ENCODE measurements around the gene ACVR2A.

ACVR2A gene

DNA sequence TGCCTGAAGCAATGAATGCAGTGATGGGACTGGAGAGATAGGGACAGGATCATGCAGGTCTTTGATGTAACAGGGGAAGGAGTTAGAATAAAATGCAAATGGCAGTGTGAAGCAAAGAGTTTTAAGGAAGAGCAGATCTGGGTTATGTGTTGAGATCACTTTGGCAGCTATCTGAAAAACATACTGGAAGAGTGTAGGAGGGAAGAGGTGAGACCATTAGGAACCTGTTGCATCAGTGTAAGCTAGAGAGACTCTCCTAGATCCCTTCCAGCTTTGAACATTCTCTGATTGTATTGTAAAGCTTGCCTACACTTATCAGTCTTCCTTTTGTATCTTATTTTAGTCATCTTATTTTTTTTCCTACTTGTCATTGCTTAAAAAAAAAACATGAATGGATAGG is 10.5 kb downstream of the ACVR2A start:
- no peak for DNase-seq

DNA sequence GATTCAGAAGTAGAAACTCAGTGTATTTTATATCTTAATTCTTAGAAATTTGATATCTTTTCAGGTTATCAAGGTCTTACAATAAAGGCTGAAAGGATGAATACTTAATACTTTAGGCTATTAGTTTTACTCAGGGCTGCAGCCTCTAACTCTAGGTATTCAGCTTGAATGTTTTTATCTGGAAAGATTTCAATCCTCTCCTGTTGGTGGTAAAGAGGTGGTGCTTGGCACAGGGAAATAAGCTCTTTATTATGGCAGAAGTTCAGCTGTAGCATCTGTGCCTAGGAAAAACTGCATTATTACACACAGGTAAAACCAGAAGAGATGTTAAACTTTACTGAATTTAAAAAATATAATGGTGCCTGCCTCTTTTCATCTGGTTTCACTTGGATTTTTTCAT is 11.1 kb downstream of the ACVR2A start:
- DNase-seq = no peak

DNA sequence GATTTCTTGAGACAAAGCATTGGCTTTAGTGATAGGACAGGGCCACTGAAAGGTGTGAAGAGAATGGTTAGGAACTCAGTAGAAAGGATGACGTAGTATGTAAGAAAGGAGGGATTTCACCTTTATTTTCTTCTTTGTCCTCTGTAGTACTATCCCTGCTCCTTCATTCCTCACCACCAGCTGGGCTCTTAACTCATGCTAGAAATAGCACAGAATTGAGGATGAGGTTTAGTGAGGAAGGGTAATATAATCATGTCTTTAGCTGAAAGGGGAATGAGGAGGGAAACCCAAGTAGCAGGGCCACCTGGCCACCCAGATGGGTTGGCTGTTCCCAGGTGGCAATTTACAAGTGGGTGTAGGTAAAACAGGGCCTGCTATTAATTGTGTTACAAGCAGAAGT is 15.2 kb downstream of the ACVR2A start:
- DNase-seq = no peak

DNA sequence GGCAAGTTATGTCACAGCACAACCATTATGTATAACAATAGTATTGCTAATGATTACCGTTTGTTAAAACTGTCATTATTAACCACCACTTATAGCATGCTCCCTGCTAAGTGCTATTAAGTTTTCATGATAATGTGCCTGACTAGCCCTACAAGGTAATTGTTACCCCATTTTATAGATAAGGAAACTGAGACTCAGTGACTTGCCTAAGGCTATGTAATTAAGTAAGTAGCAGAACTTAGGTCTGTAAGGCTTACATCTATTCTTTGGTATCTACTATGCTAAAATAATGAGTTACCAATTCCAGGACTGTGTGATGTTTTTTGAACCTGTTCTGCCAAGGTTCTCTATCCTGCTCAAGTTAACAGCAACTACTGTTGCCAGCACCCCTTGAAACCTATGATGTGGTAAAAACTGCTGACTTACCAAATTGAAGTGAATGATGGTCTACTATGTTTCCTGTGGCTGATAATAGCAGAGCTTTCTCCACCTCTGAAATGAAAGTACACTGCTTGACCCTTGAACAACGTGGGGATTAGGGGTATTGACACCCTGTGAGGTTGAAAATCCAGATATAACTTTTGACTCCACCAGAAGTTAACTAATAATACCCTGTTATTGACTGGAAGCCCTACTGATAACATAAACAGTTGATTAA is 18.2 kb downstream of the ACVR2A start:
- DNase-seq = no peak

DNA sequence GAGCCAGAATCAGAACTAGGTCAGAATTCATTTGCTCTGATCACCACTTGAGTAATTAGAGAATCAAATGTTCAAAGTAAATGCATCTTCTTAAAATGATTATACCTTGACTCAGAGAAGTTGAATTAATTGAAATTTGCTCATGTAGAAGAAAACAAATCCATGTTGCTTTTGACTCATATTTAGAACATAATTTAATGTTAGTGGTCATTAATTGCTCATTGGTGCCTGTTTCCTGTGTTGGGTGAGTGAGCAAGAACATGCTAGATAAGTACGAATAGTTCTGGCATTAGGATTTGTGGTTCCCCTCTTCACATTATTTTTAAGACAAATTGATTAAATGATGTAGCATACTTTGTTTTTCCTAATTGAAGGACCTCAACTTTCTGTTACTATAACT is 19.0 kb downstream of the ACVR2A start:
- no peak for DNase-seq

DNA sequence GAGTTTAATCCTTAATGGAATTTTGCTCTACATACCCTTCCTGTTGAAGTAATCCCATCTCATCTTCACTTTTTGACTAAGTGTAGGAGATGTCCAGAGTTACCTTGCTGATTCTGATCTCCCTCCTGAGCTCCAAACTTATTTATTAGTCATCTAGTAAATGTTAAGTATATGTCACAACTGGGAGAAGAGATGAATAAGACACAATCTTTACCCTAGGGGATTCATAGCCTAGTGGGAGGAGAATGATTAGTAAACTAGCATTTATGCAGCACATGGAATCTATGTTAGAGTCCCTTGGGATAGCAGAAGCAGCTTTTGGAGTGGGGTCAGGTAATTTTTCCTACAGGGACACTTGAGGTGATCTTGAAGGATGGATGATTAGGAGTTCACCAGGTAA is 20.7 kb downstream of the ACVR2A start:
- DNase-seq = no peak

DNA sequence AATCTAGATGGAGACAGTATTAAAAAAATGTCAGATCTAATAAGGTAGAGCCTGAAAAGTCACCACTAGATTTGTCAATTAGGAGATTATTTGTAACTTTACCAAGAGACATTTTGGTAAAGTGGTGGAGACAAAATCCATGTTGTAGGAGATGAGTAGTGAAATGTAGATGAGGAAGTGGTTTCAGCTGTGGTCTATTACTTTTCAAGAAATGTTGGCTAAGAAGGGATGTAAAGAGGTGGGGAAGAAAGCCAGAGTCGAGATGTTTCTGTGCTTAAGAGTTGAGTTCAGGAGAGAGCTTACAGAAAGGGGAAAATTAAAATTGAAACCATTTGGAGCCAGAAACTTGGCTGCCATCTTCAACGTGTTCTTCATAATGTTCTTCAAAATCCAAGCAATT is 22.2 kb downstream of the ACVR2A start:
- DNase-seq = peak in 3 of 4 experiments; percentile 23 to 64 (median 61)

DNA sequence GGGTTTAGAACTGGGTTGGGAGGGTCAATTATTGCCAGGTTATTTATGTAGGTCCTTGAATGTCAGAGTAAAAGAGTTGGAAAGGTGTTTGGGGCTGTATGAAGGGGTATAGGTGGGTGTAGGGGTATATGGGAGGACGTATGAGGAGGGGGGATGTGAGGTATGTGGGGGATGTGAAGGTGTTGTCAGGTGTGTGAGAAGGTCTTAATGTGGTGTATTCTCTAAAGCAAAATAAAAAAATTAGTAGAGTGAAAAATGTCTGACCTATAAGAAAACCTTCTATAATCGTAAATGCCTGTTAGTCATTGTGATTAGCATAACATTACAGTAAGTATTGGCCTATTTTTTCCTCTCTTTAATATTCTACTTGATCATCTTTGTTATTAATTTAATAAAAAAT is 25.1 kb downstream of the ACVR2A start:
- no peak for DNase-seq

DNA sequence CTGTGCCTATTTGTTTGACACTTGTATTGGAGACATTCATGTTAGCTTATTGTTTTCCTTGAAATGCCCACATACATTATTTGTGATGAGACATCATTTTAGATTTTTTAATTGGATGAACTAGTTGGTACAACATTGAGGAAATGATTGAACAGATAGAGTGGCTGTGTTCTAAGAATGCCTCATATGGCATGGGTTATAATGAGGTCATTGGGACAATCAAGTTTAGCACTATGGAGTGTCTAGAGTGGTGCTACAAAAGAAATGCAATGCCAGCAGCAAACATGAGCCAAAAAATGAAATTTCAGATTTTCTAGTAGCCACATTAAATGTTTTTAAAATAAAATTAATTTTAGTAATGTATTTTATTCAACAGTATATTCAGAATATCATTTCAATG is 28.1 kb downstream of the ACVR2A start:
- no peak for DNase-seq

DNA sequence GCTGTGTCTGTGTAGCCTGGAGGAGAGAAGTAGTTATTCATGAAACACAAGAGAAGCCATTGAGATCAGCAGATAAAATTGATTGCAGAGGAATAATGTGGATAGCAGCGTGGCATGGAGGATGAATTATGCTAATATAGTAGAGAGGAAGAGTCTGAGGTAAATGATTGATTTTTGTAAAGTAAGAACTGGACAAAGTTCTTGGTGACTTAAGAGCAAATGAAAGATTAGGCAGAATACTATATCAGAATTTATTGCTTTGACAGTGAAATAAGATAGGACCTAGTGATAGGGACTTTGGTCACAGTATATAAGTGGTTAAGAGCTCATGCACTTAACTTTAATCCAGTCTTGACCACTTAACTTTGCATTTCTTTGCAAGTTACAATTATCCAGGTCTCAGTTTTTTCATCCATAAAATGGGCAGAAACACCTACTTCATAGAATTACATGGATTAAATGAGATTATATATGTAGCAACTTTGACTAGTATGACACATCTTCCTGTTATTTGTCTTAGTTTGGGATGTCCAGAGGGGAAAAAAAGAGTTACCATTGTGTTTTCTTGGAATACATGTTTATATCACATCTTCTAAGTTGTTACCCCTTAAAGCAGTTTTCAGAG is 29.1 kb downstream of the ACVR2A start:
- no peak for DNase-seq

DNA sequence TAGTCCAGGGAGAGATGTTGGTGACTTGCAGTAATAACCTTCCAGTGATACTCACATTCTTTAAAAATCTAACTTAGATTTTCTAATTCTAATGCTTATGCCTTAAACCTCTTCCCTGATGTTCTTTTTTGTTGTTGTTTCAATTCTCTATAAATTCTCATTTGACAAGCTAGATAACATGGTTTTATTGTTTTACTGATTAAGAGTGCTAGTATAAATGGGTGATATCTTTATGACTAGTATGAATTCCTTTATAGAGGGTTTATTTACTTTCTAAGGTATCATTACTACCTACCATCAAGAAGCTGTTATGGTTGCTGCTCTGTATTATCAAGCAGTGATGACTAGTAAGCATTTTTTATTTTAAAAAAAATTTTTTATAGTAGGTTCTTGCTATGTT is 35.0 kb downstream of the ACVR2A start:
- DNase-seq = no peak

DNA sequence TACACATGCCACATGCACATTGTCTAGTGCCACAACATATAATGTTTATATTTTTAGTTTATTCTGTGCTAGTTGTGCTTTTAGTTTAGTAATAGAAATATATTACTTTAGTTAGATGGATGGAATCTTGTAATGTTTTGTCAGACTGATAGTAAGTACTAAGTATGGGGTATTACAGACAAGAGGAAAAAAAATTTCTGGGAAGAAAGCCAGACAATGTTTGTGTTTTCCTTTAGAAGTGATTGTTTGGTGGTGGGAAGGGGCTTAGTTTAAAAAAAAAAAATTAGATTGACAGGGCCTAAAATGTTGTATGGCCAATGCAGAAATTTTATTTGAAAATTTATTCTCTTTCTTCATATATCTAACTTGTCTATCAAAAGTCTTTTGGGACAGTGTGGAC is 37.8 kb downstream of the ACVR2A start:
- no peak for DNase-seq

DNA sequence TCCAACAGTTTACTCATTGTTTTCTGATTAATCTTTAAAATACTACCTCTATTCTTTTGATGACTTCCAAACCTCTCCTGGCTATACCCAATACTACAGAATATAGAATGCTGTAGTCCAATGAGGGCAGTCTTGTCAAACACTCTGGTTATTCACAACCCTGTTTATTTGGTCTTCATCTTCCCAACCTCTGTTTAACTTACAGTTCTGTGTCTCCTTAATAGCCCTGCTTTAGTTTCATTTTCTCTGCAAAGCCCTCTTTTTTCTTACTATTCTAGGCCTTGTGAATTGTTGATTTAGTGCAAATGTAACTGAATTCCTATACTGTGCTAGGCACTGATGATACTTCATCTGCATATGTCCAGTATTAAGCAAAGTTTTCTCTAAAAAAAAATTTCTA is 40.0 kb downstream of the ACVR2A start:
- DNase-seq = no peak

DNA sequence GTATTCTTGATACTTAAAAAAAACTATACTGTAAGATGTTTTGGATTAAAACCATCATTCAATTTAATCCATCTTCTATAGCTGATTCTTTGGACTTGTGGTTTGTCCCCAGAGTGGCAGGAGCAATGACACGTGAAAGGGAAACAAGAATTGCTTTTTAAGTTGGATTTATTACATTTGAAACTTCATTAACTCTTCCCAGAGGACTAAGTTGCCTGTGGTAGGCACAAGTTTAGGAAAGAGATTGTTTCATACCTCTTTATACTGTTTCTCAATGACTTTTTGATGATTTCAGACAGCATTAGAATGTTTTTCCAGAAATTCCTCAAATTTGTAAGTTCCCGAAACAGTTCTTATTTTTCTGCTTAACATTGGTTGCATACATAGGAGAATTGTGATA is 41.3 kb downstream of the ACVR2A start:
- DNase-seq = no peak

DNA sequence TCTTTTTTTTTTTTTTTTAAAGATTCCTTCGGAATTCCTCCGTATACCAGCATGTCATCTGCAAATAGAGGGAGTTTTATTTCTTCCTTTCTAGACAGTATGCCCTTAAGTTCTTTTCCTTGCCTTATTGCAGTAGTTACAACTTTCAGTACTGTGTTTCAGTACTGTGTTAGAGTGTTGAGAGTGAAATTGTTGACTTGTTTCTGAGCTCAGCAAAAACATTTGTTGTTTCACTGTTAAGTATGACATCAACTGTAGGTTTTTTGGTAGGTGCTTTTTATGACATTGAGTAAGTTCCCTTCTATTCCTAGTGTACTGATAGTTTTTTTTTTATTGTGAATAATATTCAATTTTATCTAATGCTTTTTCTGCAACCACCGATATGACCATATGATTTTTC is 43.9 kb downstream of the ACVR2A start:
- DNase-seq = no peak

DNA sequence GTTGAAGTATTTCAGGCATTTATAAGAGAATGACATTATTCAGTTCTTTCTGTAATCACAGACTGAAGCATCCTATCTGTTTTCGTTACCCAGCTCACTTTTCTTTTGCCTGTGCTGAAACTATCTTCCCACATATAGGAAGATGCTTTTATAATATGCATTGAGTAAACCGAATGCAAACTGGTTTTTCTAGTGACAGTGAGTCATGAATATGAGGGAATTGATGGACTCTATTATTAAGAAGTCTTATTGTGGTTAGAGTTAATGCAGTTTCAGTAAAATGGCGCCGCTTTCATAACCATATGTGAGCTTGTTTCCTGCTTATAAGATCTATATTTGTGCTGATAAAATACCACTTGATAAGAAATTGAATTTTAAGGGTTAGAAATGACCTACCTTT is 59.2 kb downstream of the ACVR2A start:
- no peak for DNase-seq

DNA sequence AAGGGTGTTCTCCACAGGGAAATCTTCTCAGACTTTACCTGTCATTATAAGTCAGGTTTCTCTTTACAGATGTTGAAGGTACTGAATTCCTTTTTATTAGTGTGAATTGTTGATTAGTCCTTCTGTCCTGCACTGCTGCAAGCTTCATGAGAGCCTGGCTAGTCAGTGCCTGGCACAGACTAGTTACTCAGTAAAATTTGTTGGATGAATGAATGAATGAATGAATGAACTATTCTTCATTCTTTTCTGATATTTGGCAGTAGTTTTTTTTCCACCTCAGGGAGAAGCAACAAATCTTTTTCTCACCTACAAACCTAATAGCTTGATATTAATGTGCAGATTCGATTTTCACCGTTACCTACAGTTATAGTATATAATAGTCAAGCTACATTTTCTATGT is 64.3 kb downstream of the ACVR2A start:
- no peak for DNase-seq

DNA sequence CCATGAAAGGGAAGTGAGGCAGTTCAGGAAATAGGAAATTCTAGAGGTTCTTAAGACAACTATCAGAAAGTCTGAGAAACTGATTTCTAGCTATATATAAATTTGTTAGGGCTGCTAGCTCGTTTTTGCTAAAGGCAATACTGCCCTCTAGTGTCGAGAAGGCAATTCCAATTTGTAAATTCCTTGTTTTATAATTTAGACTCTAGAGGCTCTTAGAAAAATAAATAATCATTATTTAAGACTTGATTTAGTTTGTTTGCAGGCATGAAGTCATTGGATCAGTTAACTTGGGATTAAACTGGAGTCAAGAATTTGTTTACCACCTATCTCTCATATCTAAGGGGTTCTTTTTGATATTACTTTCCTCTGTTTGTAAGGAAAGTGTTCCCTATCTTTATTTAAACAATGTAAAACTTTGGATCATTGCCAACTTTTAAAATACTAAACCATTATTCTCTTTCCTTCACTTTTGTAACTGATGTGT is 66.2 kb downstream of the ACVR2A start:
- peak; percentile 71 to 89 (median 75) for DNase-seq

DNA sequence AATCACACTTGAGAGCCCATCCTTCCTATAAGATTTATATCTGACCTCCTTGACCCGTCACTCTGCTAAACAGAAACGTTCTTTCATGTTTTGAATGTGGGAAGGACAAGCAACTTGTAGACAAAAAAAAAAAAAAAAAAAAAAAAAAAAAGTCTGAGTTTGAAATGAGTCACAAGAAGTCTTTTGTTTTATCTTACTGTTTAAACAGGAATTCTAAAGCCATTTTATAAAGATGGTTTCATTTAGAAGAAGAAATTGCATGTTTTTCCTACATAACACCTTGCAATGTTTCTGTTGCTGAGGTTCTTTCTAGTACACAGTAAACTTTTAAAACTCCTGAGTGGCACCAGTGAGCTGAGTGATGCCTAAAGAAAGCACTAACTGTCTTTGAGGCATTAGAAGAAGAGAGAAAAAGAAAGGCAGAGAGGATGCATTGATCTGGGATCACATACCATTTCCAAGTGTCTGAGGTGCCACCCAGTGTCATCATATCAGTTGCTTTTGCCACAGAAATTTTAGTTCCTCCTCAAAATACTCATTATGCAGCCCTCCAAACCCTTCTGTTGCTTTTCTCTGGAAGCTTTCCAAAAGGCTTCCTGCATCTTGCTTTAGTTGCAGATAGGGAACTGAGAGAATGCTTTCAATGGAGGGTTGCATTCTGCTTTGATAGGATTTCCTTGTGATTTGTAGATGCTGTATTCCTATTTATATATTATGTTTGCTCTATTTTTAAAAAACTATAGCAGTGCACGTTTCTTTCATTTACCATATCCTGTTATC is 69.1 kb downstream of the ACVR2A start:
- DNase-seq = peak; percentile 51 to 88 (median 76)

DNA sequence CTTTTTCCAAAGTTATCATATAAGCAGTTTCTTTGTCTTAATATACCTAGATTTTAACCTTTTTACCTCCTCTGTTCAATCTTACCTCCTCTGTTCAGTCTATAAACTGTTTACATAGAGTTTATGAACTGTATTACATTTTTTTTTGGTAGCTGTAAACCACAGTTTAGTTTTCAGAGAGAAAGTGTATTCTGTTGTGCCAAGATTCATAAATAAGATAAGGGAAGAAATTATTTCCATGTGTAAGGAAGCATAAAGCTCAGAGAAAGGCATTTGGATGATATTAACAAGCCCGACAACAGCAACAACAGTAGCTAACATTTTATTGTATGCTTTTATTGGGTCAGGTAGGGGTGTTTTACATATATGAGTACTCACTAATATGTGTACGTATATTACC is 71.2 kb downstream of the ACVR2A start:
- no peak for DNase-seq

DNA sequence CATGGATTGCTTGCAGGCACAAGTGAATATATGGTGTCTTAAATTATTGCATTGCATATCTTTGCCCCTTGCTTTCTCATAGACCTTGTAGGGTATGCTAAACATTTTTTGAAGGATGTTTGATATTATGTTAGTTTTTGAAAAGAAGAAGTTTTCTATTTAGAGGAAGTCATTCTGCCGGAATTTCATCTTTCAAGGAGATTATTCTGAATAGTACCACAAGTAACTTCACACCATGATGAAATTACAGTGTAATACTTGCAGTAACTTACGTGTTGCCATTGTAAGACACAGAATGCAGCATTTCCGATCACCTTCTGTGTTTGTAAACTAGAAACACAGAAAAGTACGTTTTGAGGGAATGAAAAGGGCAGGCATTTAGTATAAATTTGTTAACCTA is 71.9 kb downstream of the ACVR2A start:
- DNase-seq = peak in 2 of 4 experiments; percentile 55 to 57

DNA sequence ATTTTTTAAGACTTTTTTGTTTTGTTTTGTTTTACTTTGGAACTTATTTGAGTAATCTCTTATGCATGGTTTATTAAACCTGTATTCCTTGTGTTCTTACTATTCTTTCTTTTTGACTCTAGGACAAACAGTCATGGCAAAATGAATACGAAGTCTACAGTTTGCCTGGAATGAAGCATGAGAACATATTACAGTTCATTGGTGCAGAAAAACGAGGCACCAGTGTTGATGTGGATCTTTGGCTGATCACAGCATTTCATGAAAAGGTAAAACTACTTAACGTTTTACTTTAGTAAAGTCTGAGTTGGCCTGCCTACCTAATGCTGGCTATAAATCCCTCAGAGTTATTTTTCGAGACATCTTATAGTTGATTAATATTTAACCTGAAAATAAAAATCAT is 72.3 kb downstream of the ACVR2A start:
- DNase-seq = no peak

DNA sequence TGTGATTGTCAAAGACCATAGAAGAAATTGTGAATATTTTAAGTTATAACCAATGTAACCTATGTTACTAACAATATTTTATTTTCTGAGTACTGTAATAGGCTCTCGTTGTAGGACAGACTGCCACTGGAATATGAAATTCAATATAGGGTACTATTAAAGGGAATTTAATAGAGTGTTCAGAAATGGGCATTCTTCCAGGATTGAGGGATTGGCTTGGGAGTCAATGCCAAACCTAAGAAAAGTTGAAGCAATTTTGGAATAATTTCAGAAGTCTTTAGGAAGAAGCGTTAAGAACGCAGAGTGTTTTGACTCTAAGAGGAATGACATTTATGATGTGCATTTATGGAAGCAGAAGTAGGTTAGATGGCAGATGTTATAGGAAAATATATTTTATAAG is 79.0 kb downstream of the ACVR2A start:
- no peak for DNase-seq

DNA sequence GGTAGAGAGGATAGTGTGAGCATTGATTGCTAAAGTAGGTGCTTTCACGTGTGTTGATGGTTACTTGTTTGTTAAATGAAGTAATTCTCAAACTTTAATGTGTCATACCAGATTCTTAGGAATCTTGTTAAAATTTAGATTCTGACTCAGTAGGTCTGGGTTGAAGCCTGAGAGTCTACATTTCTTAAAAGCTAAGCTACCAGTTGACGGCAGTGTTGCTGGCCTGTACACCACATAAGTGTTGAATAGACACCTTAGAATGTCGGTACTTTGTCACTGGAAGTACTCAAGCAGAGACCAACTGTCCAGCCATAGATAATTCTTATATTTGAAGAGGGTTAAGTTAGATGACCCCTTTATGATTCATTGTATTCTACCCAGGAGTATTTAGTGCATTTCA is 79.8 kb downstream of the ACVR2A start:
- no peak for DNase-seq
